Type B pancreatic cell (in vitro differentiated cells): ENCODE results near the gene EFNB2. TPM values are rescaled to one million over a fixed set of nuclear protein-coding genes. Genes with fewer than 3 reads are reported as not detected.

Source experiments
- DNase-seq: peaks from one replicate; pipeline ENCODE4 v3.0.0; 2021; ENCODE audit warnings: mixed read lengths; ENCODE audit not compliant: unreplicated experiment; ENCODE audit errors: extremely low spot score
- H3K27ac Mint-ChIP-seq: 2 replicates; pipeline ENCODE4 v1.8.0; 2021; ENCODE audit warnings: mild to moderate bottlenecking, mixed read lengths
- H3K27me3 Mint-ChIP-seq: 2 replicates; pipeline ENCODE4 v1.8.0; 2021; ENCODE audit warnings: mixed read lengths
- H3K36me3 Mint-ChIP-seq: 2 replicates; pipeline ENCODE4 v1.8.0; 2021; ENCODE audit warnings: mixed read lengths
- H3K4me1 Mint-ChIP-seq: one replicate; pipeline ENCODE4 v1.8.0; 2021; ENCODE audit warnings: mixed read lengths; ENCODE audit not compliant: unreplicated experiment
- H3K4me3 Mint-ChIP-seq: 2 replicates; pipeline ENCODE4 v1.8.0; 2021; ENCODE audit warnings: mild to moderate bottlenecking, mixed read lengths
- H3K9me3 Mint-ChIP-seq: 2 replicates; pipeline ENCODE4 v1.8.0; 2021; ENCODE audit warnings: mixed read lengths
- CTCF ChIP-seq: fragments of 200-600 bp; sonication (generic); conservative IDR thresholded peaks from 2 replicates; pipeline ENCODE4 v1.5.0; 2021; ENCODE audit warnings: antibody characterized with exemption, mild to moderate bottlenecking
- total RNA-seq: library from RNA; stranded (reverse); gene quantifications from 2 replicates; pipeline ENCODE4 v1.2.1, GENCODE V29; 2021; ENCODE audit warnings: low replicate concordance

Gene EFNB2
- total RNA-seq, 1 donor from 2014 or later = 67.1 TPM

- TF ChIP-seq CTCF = no peak
- H3K27me3 Mint-ChIP-seq = no peaks in the 10 kb centered on the region
- DNase-seq = no peak
- no peak overlapping the region for H3K27ac Mint-ChIP-seq
- peaks cover 4% of the 10 kb centered on the region for H3K36me3 Mint-ChIP-seq
- H3K4me3 Mint-ChIP-seq = no peak overlapping the region
- peaks cover 12% of the 10 kb centered on the region for H3K4me1 Mint-ChIP-seq
- H3K9me3 Mint-ChIP-seq = peaks cover 6% of the 10 kb centered on the region
Measured at GRCh38 chr13:106462710-106463109, 72.8 kb downstream of the EFNB2 start.

GRCh38 chr13:106455777-106456176 lies 79.7 kb downstream of the EFNB2 start:
- Mint-ChIP-seq H3K4me1 (no peaks in the 10 kb centered on the region), H3K36me3 (no peaks in the 10 kb centered on the region), H3K4me3 (no peak overlapping the region), H3K9me3 (peaks cover 5% of the 10 kb centered on the region), H3K27ac (no peak overlapping the region), H3K27me3 (no peaks in the 10 kb centered on the region)
- TF ChIP-seq CTCF = no peak
- no peak for DNase-seq

GRCh38 chr13:106455190-106455589 lies 80.3 kb downstream of the EFNB2 start:
- H3K9me3 Mint-ChIP-seq = peaks cover 5% of the 10 kb centered on the region
- no peak overlapping the region for H3K4me3 Mint-ChIP-seq
- H3K36me3 Mint-ChIP-seq = no peaks in the 10 kb centered on the region
- no peaks in the 10 kb centered on the region for H3K4me1 Mint-ChIP-seq
- DNase-seq = no peak
- TF ChIP-seq CTCF = no peak
- H3K27ac Mint-ChIP-seq = no peak overlapping the region
- H3K27me3 Mint-ChIP-seq = no peaks in the 10 kb centered on the region

- TF ChIP-seq CTCF = no peak
- no peaks in the 10 kb centered on the region for H3K27me3 Mint-ChIP-seq
- no peak for DNase-seq
Measured at GRCh38 chr13:106453101-106453500, 82.4 kb downstream of the EFNB2 start.

GRCh38 chr13:106450991-106451390 lies 84.5 kb downstream of the EFNB2 start:
- Mint-ChIP-seq H3K27me3 (no peaks in the 10 kb centered on the region), H3K27ac (no peak overlapping the region), H3K9me3 (peaks cover 5% of the 10 kb centered on the region), H3K36me3 (no peaks in the 10 kb centered on the region), H3K4me3 (no peak overlapping the region), H3K4me1 (peaks cover under 1% of the 10 kb centered on the region)
- DNase-seq = no peak
- TF ChIP-seq CTCF = no peak

More at GRCh38 chr13:106453101-106453500, 82.4 kb downstream of the EFNB2 start:
- Mint-ChIP-seq H3K9me3 (peaks cover 5% of the 10 kb centered on the region), H3K36me3 (no peaks in the 10 kb centered on the region), H3K4me3 (no peak overlapping the region), H3K27ac (no peak overlapping the region), H3K4me1 (no peaks in the 10 kb centered on the region)

- TF ChIP-seq CTCF = no peak
- H3K27me3 Mint-ChIP-seq = no peaks in the 10 kb centered on the region
- no peak overlapping the region for H3K4me3 Mint-ChIP-seq
- H3K9me3 Mint-ChIP-seq = peaks cover 5% of the 10 kb centered on the region
- no peak for DNase-seq
- H3K27ac Mint-ChIP-seq = no peak overlapping the region
- peaks cover 8% of the 10 kb centered on the region for H3K4me1 Mint-ChIP-seq
- H3K36me3 Mint-ChIP-seq = no peaks in the 10 kb centered on the region
Measured at GRCh38 chr13:106449096-106449495, 86.4 kb downstream of the EFNB2 start.
